IMR-90 (cell line): ENCODE results near the gene DCTN5. TPM values are rescaled to one million over a fixed set of nuclear protein-coding genes. Genes with fewer than 3 reads are reported as not detected.
A peak's percentile ranks its signal among the peaks of the same experiment; 100 is the strongest.

Experiments
- ATAC-seq: fragments of 200-7000 bp; cut with Tn5 transposase; 2 replicates; pipeline ENCODE4 v1.9.1; 2020; ENCODE audit warnings: low read depth, mild to moderate bottlenecking, moderate library complexity
- BruUV-seq: library from RNA; stranded (reverse); fragments of 400-500 nt; replicated peaks from 2 replicates; lab custom pipeline; 2021; lab: Mats Ljungman, UMichigan
- CTCF ChIA-PET: fragments of 300-600 bp; formaldehyde crosslinking; extraction: SDS; loops from one replicate; lab custom pipeline; 2021; ENCODE audit warnings: antibody characterized with exemption; lab: Yijun Ruan, JAX
- POLR2A ChIA-PET: fragments of 300-600 bp; sonication (Branson Sonifier 250); formaldehyde crosslinking; loops from one replicate; lab custom pipeline; 2022; ENCODE audit warnings: antibody characterized with exemption; ENCODE audit not compliant: unreplicated experiment; lab: Charles Lee
- DNase-seq: peaks from one replicate; pipeline ENCODE4 v3.0.0; 2013
- H2AFZ ChIP-seq: replicated peaks from 2 replicates; pipeline ENCODE3; 2013; ENCODE audit warnings: low read length, mild to moderate bottlenecking; ENCODE audit not compliant: poor library complexity
- H2AK5ac ChIP-seq: 2 replicates; pipeline ENCODE4 v1.6.1; 2013; ENCODE audit warnings: low read depth, low read length, inconsistent platforms
- H2AK9ac ChIP-seq: replicated peaks from 2 replicates; pipeline ENCODE3; 2013; ENCODE audit warnings: mild to moderate bottlenecking, low read depth, low read length, moderate library complexity; ENCODE audit not compliant: poor library complexity
- H2BK120ac ChIP-seq: 2 replicates; pipeline ENCODE4 v1.6.1; 2013; ENCODE audit warnings: low read depth, low read length, inconsistent platforms
- H2BK15ac ChIP-seq: 3 replicates; pipeline ENCODE4 v1.6.1; 2013; ENCODE audit warnings: low read depth, low read length, inconsistent platforms
- H2BK20ac ChIP-seq: 2 replicates; pipeline ENCODE4 v1.6.1; 2013; ENCODE audit warnings: low read depth, mild to moderate bottlenecking, inconsistent platforms, low read length, moderate library complexity
- H2BK5ac ChIP-seq: 2 replicates; pipeline ENCODE4 v1.6.1; 2013; ENCODE audit warnings: mild to moderate bottlenecking, low read depth, low read length, inconsistent platforms; ENCODE audit not compliant: poor library complexity, severe bottlenecking
- H3K14ac ChIP-seq: replicated peaks from 2 replicates; pipeline ENCODE4 v1.6.1; 2013; ENCODE audit warnings: low read depth, low read length, inconsistent platforms
- H3K18ac ChIP-seq: 2 replicates; pipeline ENCODE4 v1.6.1; 2013; ENCODE audit warnings: low read depth, low read length, control low read depth
- H3K23ac ChIP-seq: 2 replicates; pipeline ENCODE4 v1.6.1; 2013; ENCODE audit warnings: low read depth, low read length, inconsistent platforms
- H3K27ac ChIP-seq: 2 replicates; pipeline ENCODE4 v1.5.1; 2013; ENCODE audit warnings: mild to moderate bottlenecking, control low read depth, low read length; ENCODE audit not compliant: insufficient read depth
- H3K27me3 ChIP-seq: 2 replicates; pipeline ENCODE4 v1.6.1; 2013; ENCODE audit warnings: low read length; ENCODE audit not compliant: control insufficient read depth, insufficient read depth
- H3K36me3 ChIP-seq: 2 replicates; pipeline ENCODE4 v1.6.1; 2013; ENCODE audit warnings: low read length, mixed read lengths; ENCODE audit not compliant: control insufficient read depth, insufficient read depth
- H3K4ac ChIP-seq: 2 replicates; pipeline ENCODE4 v1.6.1; 2013; ENCODE audit warnings: low read depth, low read length, inconsistent platforms
- H3K4me1 ChIP-seq: 2 replicates; pipeline ENCODE4 v1.6.1; 2013; ENCODE audit warnings: low read length, mixed read lengths; ENCODE audit not compliant: control insufficient read depth, insufficient read depth
- H3K4me2 ChIP-seq: 2 replicates; pipeline ENCODE4 v1.6.1; 2013; ENCODE audit warnings: low read depth, mild to moderate bottlenecking, control low read depth, low read length, moderate library complexity
- H3K4me3 ChIP-seq: 2 replicates; pipeline ENCODE4 v1.5.1; 2013; ENCODE audit warnings: low read depth, mild to moderate bottlenecking, control low read depth, low read length, moderate library complexity; ENCODE audit not compliant: insufficient read depth
- H3K56ac ChIP-seq: 2 replicates; pipeline ENCODE4 v1.6.1; 2013; ENCODE audit warnings: low read length, inconsistent platforms; ENCODE audit not compliant: insufficient read depth; ENCODE audit errors: extremely low read depth
- H3K79me1 ChIP-seq, 2 experiments: 2 replicates each; pipeline ENCODE4 v1.6.1; 2013; ENCODE audit warnings: low read length in 2 of 2, inconsistent platforms in 1 of 2, low read depth in 1 of 2
- H3K9ac ChIP-seq: 2 replicates; pipeline ENCODE4 v1.6.1; 2013; ENCODE audit warnings: low read depth, low read length, control low read depth
- H3K9me1 ChIP-seq: 2 replicates; pipeline ENCODE4 v1.6.1; 2013; ENCODE audit warnings: low read length, inconsistent platforms; ENCODE audit not compliant: insufficient read depth
- H3K9me3 ChIP-seq: 2 replicates; pipeline ENCODE4 v1.6.1; 2013; ENCODE audit warnings: low read length; ENCODE audit not compliant: control insufficient read depth, insufficient read depth
- H4K20me1 ChIP-seq: 2 replicates; pipeline ENCODE4 v1.6.1; 2013; ENCODE audit warnings: low read length, inconsistent platforms; ENCODE audit not compliant: insufficient read depth
- H4K5ac ChIP-seq: 2 replicates; pipeline ENCODE4 v1.6.1; 2013; ENCODE audit warnings: mild to moderate bottlenecking, low read depth, low read length, control low read depth
- H4K8ac ChIP-seq, 2 experiments: 2 replicates each; pipeline ENCODE4 v1.6.1; 2013; ENCODE audit warnings: low read depth in 2 of 2, low read length in 2 of 2, control low read depth in 1 of 2, inconsistent platforms in 1 of 2
- H4K91ac ChIP-seq: 2 replicates; pipeline ENCODE4 v1.6.1; 2013; ENCODE audit warnings: low read depth, low read length, inconsistent platforms; ENCODE audit not compliant: insufficient read depth
- BHLHE40 ChIP-seq: fragments of 150-350 bp; IDR thresholded peaks from 2 replicates; pipeline ENCODE4 v1.6.1; 2016; ENCODE audit warnings: mild to moderate bottlenecking, low read depth, low read length
- CEBPB ChIP-seq: IDR thresholded peaks from 2 replicates; pipeline ENCODE4 v1.6.1; 2012; ENCODE audit warnings: low read depth, low read length, improper control_type of control experiment
- CHD1 ChIP-seq: IDR thresholded peaks from 2 replicates; pipeline ENCODE4 v1.6.1; 2012; ENCODE audit warnings: low read depth, low read length, improper control_type of control experiment
- CTCF ChIP-seq: conservative IDR thresholded peaks from 2 replicates; pipeline ENCODE4 v1.5.1; 2012; ENCODE audit warnings: mild to moderate bottlenecking, low read depth, low read length, improper control_type of control experiment
- ELK1 ChIP-seq: fragments of 150-350 bp; IDR thresholded peaks from 2 replicates; pipeline ENCODE4 v1.6.1; 2016; ENCODE audit warnings: low read depth, mild to moderate bottlenecking, low read length, moderate library complexity, borderline replicate concordance
- FOS ChIP-seq: fragments of 150-350 bp; IDR thresholded peaks from 2 replicates; pipeline ENCODE4 v1.6.1; 2016; ENCODE audit warnings: low read depth, low read length
- MAFK ChIP-seq: IDR thresholded peaks from 2 replicates; pipeline ENCODE4 v1.6.1; 2012; ENCODE audit warnings: low read depth, low read length, improper control_type of control experiment
- MAZ ChIP-seq: IDR thresholded peaks from 2 replicates; pipeline ENCODE4 v1.6.1; 2012; ENCODE audit warnings: low read depth, mild to moderate bottlenecking, low read length, improper control_type of control experiment, moderate library complexity, borderline replicate concordance
- MXI1 ChIP-seq: IDR thresholded peaks from 2 replicates; pipeline ENCODE4 v1.6.1; 2012; ENCODE audit warnings: low read depth, mild to moderate bottlenecking, low read length, moderate library complexity, borderline replicate concordance
- NFE2L2 ChIP-seq: fragments of 150-350 bp; IDR thresholded peaks from 2 replicates; pipeline ENCODE4 v1.6.1; 2016; ENCODE audit warnings: low read depth, mild to moderate bottlenecking, low read length
- POLR2A ChIP-seq: IDR thresholded peaks from 2 replicates; pipeline ENCODE4 v1.6.1; 2012; ENCODE audit warnings: mild to moderate bottlenecking, low read depth, low read length
- RAD21 ChIP-seq: IDR thresholded peaks from 2 replicates; pipeline ENCODE4 v1.6.1; 2012; ENCODE audit warnings: low read length, improper control_type of control experiment
- RFX5 ChIP-seq: IDR thresholded peaks from 2 replicates; pipeline ENCODE4 v1.8.0; 2012; ENCODE audit warnings: low read depth, mild to moderate bottlenecking, low read length, moderate library complexity
- SMC3 ChIP-seq: fragments of 150-350 bp; IDR thresholded peaks from 2 replicates; pipeline ENCODE4 v1.6.1; 2016; ENCODE audit warnings: low read depth, mild to moderate bottlenecking, antibody characterized with exemption, low read length, moderate library complexity
- whole genome bisulfite sequencing, 2 experiments: methylation state at CpG; one replicate each; pipeline versions ENCODE4 v1.1.5 to v1.1.7; 2013; ENCODE audit warnings: missing lambda C conversion rate in 2 of 2; ENCODE audit not compliant: insufficient read length in 1 of 2; ENCODE audit errors: extremely low coverage in 2 of 2; 5-methylcytosine and 5-hydroxymethylcytosine counted together
- dilution Hi-C: fragments of 300-500 bp; cut with HindIII; formaldehyde crosslinking; loops from one replicate; pipeline ENCODE4 v1.14.3; 2018; ENCODE audit warnings: low sequenced_read_pairs; ENCODE audit not compliant: unreplicated experiment
- in situ Hi-C: fragments of 300-500 bp; cut with MboI; formaldehyde crosslinking; loops from 3 replicates; pipeline ENCODE4 v1.14.3; 2019; ENCODE audit warnings: low sequenced_read_pairs, inconsistent platforms, mixed read lengths
- intact Hi-C: fragments of 100-400 bp; cut with micrococcal nuclease; formaldehyde crosslinking; loops from 2 replicates; pipeline ENCODE4 v1.10.0; 2022
- polyA plus RNA-seq, 3 experiments: library from polyadenylated mRNA; depleted of rRNA; stranded (reverse); fragments of >200 nt; gene quantifications; 2 replicates each; pipeline ENCODE4 v1.2.3, GENCODE V29; 2012; ENCODE audit warnings: low replicate concordance in 1 of 3
- total RNA-seq: library from RNA; depleted of rRNA; stranded (reverse); fragments of >200 nt; gene quantifications from 2 replicates; pipeline ENCODE4 v1.2.3, GENCODE V29; 2012
- TF ChIP-seq, protein P1 (sequence below): fragments of 150-350 bp; IDR thresholded peaks from 2 replicates; pipeline ENCODE4 v1.6.1; 2017; ENCODE audit warnings: mild to moderate bottlenecking, antibody characterized with exemption, low read length, low read depth

Gene DCTN5
- total and polyA plus RNA-seq, 2 of the 4 experiments (the other 2 are of a cell fraction): 49.6 to 111 TPM

GRCh38 chr16:23683487-23683886 is 42.2 kb downstream of the DCTN5 start:
- H3K27me3 ChIP-seq: no peaks in the 10 kb centered on the region
- no peak overlapping the region for H3K9ac ChIP-seq
- H3K9me3 ChIP-seq: no peaks in the 10 kb centered on the region
- H3K4me3 ChIP-seq: no peak overlapping the region
- H3K4ac ChIP-seq: no peak overlapping the region
- H3K18ac ChIP-seq: no peak overlapping the region
- peaks cover 8% of the 10 kb centered on the region; the same call in 1 of the 2 replicates for H3K9me1 ChIP-seq
- H2BK20ac ChIP-seq: no peak overlapping the region
- BruUV-seq: no TSS peak
- dilution Hi-C loops (no loop called here), intact Hi-C loops (no loop called here), in situ Hi-C loops (loop anchor here (25.0 kb wide), 1 partner anchor 829 kb away; no protein-coding TSS in a partner anchor)
- H2BK15ac ChIP-seq: no peak overlapping the region
- DNase-seq (no peak), ATAC-seq (no peak)
- no peak overlapping the region for H4K8ac ChIP-seq
- no CpG with 5 or more reads among the region's 3 CpGs for WGBS, 2 experiments
- no peak overlapping the region for H3K23ac ChIP-seq
- no peak overlapping the region for H3K56ac ChIP-seq
- no peak overlapping the region for H4K5ac ChIP-seq
- no peak overlapping the region for H2AK5ac ChIP-seq
- H3K4me2 ChIP-seq: no peak overlapping the region
- peak overlapping the region; percentile 29 for H2AFZ ChIP-seq
- peaks cover 34% of the 10 kb centered on the region for H3K36me3 ChIP-seq
- H2AK9ac ChIP-seq: peak overlapping the region; percentile 48
- H2BK5ac ChIP-seq: no peak overlapping the region
- H3K4me1 ChIP-seq: peaks cover 13% of the 10 kb centered on the region
- no peak overlapping the region for H3K27ac ChIP-seq
- no peak overlapping the region for H4K91ac ChIP-seq
- H3K79me1 ChIP-seq: peaks cover 46 to 57% of the 10 kb centered on the region in 2 experiments
- POLR2A ChIA-PET: no interaction called here
- no peak overlapping the region for H2BK120ac ChIP-seq
- CTCF ChIA-PET: interaction anchor here (1.3 kb wide), 1 partner anchor 9 kb away, joined by 3 read pairs; no protein-coding TSS in a partner anchor
- TF ChIP-seq RAD21 (no peak), BHLHE40 (no peak), MXI1 (no peak), CHD1 (no peak), RFX5 (no peak), CEBPB (no peak), NFE2L2 (no peak), SMC3 (no peak), ELK1 (no peak), MAFK (no peak), CTCF (no peak), POLR2A (no peak), MAZ (no peak), FOS (no peak)
- TF ChIP-seq, protein P1, sequence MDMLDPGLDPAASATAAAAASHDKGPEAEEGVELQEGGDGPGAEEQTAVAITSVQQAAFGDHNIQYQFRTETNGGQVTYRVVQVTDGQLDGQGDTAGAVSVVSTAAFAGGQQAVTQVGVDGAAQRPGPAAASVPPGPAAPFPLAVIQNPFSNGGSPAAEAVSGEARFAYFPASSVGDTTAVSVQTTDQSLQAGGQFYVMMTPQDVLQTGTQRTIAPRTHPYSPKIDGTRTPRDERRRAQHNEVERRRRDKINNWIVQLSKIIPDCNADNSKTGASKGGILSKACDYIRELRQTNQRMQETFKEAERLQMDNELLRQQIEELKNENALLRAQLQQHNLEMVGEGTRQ: no peak
- H4K20me1 ChIP-seq: peaks cover 29% of the 10 kb centered on the region
- H3K14ac ChIP-seq: no peak overlapping the region
